GM12865 (cell line): Measurements from ENCODE around the gene NDUFA11.

Experiments
- DNase-seq: peaks from one replicate; pipeline ENCODE4 v3.0.0; 2010; ENCODE audit warnings: low read depth
- H3K4me3 ChIP-seq: 2 replicates; pipeline ENCODE4 v1.5.1; 2011; ENCODE audit warnings: mild to moderate bottlenecking, low read depth, low read length, control low read depth
- TF ChIP-seq, protein P1 (sequence below): IDR thresholded peaks from 2 replicates; pipeline ENCODE4 v1.5.1; 2011; ENCODE audit warnings: low read length, control low read depth, low read depth, inconsistent platforms; ENCODE audit not compliant: insufficient read depth; ENCODE audit errors: missing control alignments

Gene NDUFA11

DNA sequence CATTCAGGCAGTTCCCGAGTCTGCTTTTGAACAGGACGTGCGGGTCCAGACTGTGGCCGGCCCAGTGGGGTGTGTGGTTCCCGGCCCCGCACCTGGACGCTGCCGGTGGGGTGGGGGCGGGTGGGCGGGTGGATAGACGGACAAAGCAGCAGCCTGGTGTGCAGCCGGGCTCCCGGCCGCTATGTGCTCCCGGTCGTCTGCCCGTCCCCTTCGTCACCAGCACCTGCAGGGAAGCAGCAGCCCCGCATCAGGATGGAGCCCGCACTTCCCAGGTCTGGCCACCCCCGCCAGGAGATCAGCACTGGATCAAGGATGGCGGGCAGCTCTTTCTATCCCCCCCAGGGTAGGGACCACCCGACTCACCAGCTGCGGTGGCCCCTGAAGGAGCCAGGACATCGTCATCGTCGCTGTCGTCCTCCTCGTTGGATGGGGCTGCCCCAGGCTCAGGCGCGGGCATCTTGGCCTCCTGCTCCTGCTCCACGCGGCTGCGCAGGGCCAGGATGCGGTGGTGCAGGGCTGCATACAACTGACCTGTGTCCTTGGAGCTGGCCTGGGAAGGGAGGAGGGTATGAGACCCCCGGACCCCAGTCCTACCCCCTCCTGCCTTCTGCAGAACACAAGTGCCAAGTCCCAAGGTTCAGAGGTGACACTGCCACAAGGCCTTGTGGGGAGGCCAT, 14.0 kb upstream of the NDUFA11 start:
- TF ChIP-seq, protein P1, sequence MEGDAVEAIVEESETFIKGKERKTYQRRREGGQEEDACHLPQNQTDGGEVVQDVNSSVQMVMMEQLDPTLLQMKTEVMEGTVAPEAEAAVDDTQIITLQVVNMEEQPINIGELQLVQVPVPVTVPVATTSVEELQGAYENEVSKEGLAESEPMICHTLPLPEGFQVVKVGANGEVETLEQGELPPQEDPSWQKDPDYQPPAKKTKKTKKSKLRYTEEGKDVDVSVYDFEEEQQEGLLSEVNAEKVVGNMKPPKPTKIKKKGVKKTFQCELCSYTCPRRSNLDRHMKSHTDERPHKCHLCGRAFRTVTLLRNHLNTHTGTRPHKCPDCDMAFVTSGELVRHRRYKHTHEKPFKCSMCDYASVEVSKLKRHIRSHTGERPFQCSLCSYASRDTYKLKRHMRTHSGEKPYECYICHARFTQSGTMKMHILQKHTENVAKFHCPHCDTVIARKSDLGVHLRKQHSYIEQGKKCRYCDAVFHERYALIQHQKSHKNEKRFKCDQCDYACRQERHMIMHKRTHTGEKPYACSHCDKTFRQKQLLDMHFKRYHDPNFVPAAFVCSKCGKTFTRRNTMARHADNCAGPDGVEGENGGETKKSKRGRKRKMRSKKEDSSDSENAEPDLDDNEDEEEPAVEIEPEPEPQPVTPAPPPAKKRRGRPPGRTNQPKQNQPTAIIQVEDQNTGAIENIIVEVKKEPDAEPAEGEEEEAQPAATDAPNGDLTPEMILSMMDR, result no peak
- H3K4me3 ChIP-seq, result no peak overlapping the region
- no peak for DNase-seq

- H3K4me3 ChIP-seq, result no peak overlapping the region
- DNase-seq, result no peak
- TF ChIP-seq, protein P1, result no peak
Observed at GRCh38 chr19:5916181-5916708, 12.7 kb upstream of the NDUFA11 start.

- no peak for DNase-seq
- no peak overlapping the region for H3K4me3 ChIP-seq
- TF ChIP-seq, protein P1, result no peak
Observed at GRCh38 chr19:5915782-5916165, 12.2 kb upstream of the NDUFA11 start.

DNA sequence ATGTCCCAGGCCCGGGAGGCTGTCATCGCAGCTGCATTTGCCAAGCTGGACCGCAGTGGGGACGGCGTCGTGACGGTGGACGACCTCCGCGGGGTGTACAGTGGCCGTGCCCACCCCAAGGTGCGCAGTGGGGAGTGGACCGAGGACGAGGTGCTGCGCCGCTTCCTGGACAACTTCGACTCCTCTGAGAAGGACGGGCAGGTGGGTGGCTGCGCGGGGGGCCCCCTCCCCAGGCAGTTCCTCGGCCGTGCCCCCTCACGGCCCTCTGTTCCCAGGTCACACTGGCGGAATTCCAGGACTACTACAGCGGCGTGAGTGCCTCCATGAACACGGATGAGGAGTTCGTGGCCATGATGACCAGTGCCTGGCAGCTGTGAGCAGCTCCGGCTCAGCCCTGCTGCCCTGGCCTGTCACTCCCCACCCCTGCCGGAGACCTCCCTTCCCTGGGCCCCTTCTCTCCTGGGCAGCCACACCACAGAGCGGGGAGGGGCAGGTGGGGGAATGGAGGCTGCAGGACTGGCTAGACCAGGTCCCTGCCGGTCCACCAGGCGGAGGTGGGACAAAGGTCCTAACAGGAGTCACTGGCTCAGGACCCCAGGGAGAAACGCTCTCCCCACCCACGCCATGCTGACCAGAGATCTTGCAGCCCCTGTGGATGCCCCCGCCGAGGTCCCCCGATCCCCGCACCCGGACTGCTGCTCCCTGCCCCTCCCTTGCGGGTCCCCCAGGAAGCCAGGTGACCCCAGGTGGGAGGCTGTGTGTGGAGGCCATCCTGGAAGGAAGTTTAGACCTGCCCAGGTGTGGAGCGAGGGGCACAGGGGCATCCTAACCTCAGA, 11.6 kb upstream of the NDUFA11 start:
- no peak for DNase-seq
- TF ChIP-seq, protein P1, result no peak
- no peak overlapping the region for H3K4me3 ChIP-seq

GRCh38 chr19:5914358-5914774, 10.8 kb upstream of the NDUFA11 start:
- no peak for DNase-seq
- TF ChIP-seq, protein P1, result no peak
- H3K4me3 ChIP-seq, result no peak overlapping the region

- no peak within 1 kb of the TSS for H3K4me3 ChIP-seq
- no peak for DNase-seq
- TF ChIP-seq, protein P1, result no peak
Observed at GRCh38 chr19:5913739-5914357, 10.3 kb upstream of the NDUFA11 start, which contains the start of gene CAPS. Gene CAPS, plus strand, starts transcription at chr19:5914254. Its CDS starts 153 bp downstream, at chr19:5914407.
